Prostate gland (tissue), 2 donors: ENCODE measurements around the gene NOSIP.

Source experiments
- POLR2A ChIP-seq: fragments of 450-650 bp; IDR thresholded peaks from one replicate; pipeline ENCODE4 v1.6.1; 2016; ENCODE audit warnings: antibody characterized with exemption, mild to moderate bottlenecking
- POLR2AphosphoS5 ChIP-seq: sonication (generic); formaldehyde crosslinking; IDR thresholded peaks from one replicate; pipeline ENCODE4 v1.6.1; 2017; ENCODE audit warnings: antibody characterized with exemption
- TF ChIP-seq, protein P1 (sequence below), 4 experiments: fragments of 200-600 bp in 2 of 4; fragments of 450-650 bp in 2 of 4; sonication (generic) in 2 of 4; IDR thresholded peaks; 1 replicate in 3 of 4; 2 replicates in 1 of 4; pipeline ENCODE4 v1.5.1; 2016 to 2019; ENCODE audit warnings: antibody characterized with exemption in 4 of 4, mild to moderate bottlenecking in 2 of 4, moderate library complexity in 2 of 4

DNA sequence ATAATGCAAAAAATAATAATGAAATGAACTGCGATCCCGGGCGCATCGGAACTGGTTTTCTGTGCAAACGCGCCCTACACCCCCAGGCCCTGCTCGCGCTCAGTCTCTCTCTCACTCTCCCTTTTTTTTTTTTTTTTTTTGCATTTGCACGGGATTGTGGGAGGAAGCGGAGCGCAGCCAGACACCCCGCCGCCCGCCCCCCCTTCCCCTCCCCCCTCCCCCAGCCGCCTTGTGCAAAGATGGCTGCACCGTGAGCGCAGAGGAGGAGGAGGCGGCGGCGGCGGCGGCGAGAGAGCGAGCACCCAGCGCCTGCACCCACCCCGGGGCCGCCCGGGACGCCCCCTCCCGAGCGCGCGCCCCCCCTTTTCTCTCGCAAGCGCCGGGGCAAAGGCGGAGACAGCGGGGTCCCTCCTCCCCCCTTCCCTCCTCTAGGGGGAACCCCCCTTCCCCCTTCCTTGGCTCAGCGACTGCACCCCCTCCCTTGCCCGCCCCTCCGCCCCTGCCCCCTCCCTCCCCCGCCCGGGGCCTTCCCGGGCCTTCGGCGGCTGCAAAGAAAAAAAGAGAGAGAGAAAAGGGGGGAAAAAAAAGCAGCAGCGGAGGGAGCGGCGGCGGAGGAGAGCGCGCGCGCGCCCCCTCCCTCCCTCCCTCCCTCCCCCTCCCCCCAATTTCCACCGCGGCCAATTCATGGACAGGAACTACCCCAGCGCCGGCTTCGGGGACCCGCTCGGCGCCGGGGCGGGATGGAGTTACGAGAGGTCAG is 10.8 kb upstream of the NOSIP start, which contains the start of gene PRR12:
- TF ChIP-seq, protein P1, sequence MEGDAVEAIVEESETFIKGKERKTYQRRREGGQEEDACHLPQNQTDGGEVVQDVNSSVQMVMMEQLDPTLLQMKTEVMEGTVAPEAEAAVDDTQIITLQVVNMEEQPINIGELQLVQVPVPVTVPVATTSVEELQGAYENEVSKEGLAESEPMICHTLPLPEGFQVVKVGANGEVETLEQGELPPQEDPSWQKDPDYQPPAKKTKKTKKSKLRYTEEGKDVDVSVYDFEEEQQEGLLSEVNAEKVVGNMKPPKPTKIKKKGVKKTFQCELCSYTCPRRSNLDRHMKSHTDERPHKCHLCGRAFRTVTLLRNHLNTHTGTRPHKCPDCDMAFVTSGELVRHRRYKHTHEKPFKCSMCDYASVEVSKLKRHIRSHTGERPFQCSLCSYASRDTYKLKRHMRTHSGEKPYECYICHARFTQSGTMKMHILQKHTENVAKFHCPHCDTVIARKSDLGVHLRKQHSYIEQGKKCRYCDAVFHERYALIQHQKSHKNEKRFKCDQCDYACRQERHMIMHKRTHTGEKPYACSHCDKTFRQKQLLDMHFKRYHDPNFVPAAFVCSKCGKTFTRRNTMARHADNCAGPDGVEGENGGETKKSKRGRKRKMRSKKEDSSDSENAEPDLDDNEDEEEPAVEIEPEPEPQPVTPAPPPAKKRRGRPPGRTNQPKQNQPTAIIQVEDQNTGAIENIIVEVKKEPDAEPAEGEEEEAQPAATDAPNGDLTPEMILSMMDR (IDR thresholded peaks at IDR 0.05), result peak in 1 of 4 experiments; percentile 1
- TF ChIP-seq POLR2A (no peak), POLR2AphosphoS5 (no peak)
